Spleen (tissue), 11 donors: ENCODE data around the gene PLA1A. TPM values are rescaled to one million over a fixed set of nuclear protein-coding genes. Genes with fewer than 3 reads are reported as not detected.

Source experiments
- DNase-seq: peaks from one replicate; pipeline ENCODE4 v3.0.0-alpha.2; 2020
- H3K27ac ChIP-seq, 8 donors: fragments of 200-600 bp; sonication (generic) in 7 of 8; 1 replicate in 4 of 8; 2 replicates in 4 of 8; pipeline versions ENCODE4 v1.5.0 to v1.8.0; 2016 to 2021; ENCODE audit warnings: inconsistent platforms in 4 of 8, mild to moderate bottlenecking in 4 of 8, moderate library complexity in 1 of 8
- H3K27me3 ChIP-seq, 7 donors: fragments of 200-600 bp; sonication (generic) in 6 of 7; replicated peaks in 1 of 7; 1 replicate in 4 of 7; 2 replicates in 3 of 7; pipeline versions ENCODE4 v1.5.0 to v1.8.0; 2016 to 2021; ENCODE audit warnings: inconsistent platforms in 3 of 7, mild to moderate bottlenecking in 1 of 7
- H3K36me3 ChIP-seq, 6 donors: fragments of 200-600 bp; sonication (generic) in 5 of 6; 1 replicate in 4 of 6; 2 replicates in 2 of 6; pipeline versions ENCODE4 v1.5.0 to v1.8.0; 2016 to 2021; ENCODE audit warnings: inconsistent platforms in 2 of 6
- H3K4me1 ChIP-seq, 6 donors: fragments of 200-600 bp; sonication (generic) in 5 of 6; 1 replicate in 3 of 6; 2 replicates in 3 of 6; pipeline versions ENCODE4 v1.5.0 to v1.8.0; 2016 to 2021; ENCODE audit warnings: inconsistent platforms in 3 of 6
- H3K4me3 ChIP-seq, 8 donors: fragments of 200-600 bp; sonication (generic) in 7 of 8; 1 replicate in 4 of 8; 2 replicates in 4 of 8; pipeline versions ENCODE4 v1.5.0 to v1.8.0; 2016 to 2021; ENCODE audit warnings: inconsistent platforms in 4 of 8, mild to moderate bottlenecking in 4 of 8, moderate library complexity in 2 of 8
- H3K9me3 ChIP-seq, 8 donors: fragments of 200-600 bp; sonication (generic) in 7 of 8; 1 replicate in 4 of 8; 2 replicates in 4 of 8; pipeline versions ENCODE4 v1.5.0 to v1.8.0; 2016 to 2021; ENCODE audit warnings: inconsistent platforms in 4 of 8
- POLR2A ChIP-seq, 3 donors: fragments of 450-650 bp; IDR thresholded peaks; one replicate each; pipeline ENCODE4 v1.5.1; 2017; ENCODE audit warnings: antibody characterized with exemption in 3 of 3, mild to moderate bottlenecking in 1 of 3
- POLR2AphosphoS5 ChIP-seq, 3 donors: sonication (generic); formaldehyde crosslinking; IDR thresholded peaks; one replicate each; pipeline ENCODE4 v1.5.1; 2017; ENCODE audit warnings: antibody characterized with exemption in 3 of 3
- WGBS, 5 donors: extraction: QIAGEN DNeasy Blood & Tissue Kit in 3 of 5; methylation state at CpG; one replicate each; pipeline versions ENCODE4 v1.1.5 to v1.1.7; 2013 to 2018; 5-methylcytosine and 5-hydroxymethylcytosine counted together
- intact Hi-C: fragments of 100-400 bp; cut with DNase I; formaldehyde crosslinking; loops from one replicate; pipeline ENCODE4 v1.15.0; 2023; ENCODE audit warnings: low total_unique reads
- polyA plus RNA-seq, 3 donors: library from polyadenylated mRNA; stranded (reverse); fragments of 200-250 nt; gene quantifications; one replicate each; pipeline ENCODE4 v1.2.1, GENCODE V29; 2013
- total RNA-seq, 7 donors: library from RNA; depleted of rRNA in 3 of 7; stranded (reverse); fragments of >200 nt in 3 of 7; fragmentation: NEBNext Ultra II Directional in 4 of 7; extraction: Animal tissue kit (Norgen Biotek cat#: 25700) in 4 of 7; gene quantifications; one replicate each; pipeline versions ENCODE4 v1.1.0 to v1.2.1, GENCODE V29; 2016 to 2021
- TF ChIP-seq, protein P1 (sequence below), 11 experiments: fragments of 200-600 bp in 7 of 11; fragments of 450-650 bp in 4 of 11; sonication (generic) in 4 of 11; IDR thresholded peaks in 8 of 11; conservative IDR thresholded peaks in 3 of 11; 1 replicate in 7 of 11; 2 replicates in 4 of 11; pipeline versions ENCODE4 v1.4.0 to v1.8.0; 2016 to 2021; ENCODE audit warnings: antibody characterized with exemption in 11 of 11, inconsistent platforms in 4 of 11, mild to moderate bottlenecking in 1 of 11
- donor health status: healthy with polysubstance abuse.
- donor health status: DM: no; HTN: no; CAD: no; lungs with moderate emphysema.
- donor health status: DM: no; HTN: no; CAD: no.
- donor health status: Bipolar disorder and iron deficiency.
- donor health status: healthy.
- donor health status: DM: no; HTN: no; CAD: no.
- donor health status: DM: yes; HTN: yes; CAD: no.

Gene PLA1A
- total and polyA plus RNA-seq, 10 donors, result 0.27 to 6.8 (median 0.79) TPM; not detected in 1

DNA sequence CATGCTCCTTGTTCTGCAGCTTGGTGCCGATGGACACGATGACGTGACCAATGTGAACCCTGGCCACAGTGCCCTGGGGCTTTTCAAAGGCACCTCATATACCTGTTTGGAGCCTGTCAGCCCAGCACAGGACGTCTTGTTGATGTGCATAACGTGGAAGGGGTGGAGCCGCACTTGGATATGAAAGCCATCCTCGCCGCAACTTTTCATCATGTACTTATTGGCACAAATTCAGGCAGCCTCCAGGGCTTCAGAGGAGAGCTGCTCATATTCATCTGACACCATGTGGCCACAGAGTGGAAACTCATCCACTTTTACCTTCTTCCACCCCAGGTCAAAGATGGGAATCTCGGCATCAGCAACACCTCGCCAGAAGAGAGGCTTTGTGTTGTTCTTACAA lies 38.0 kb downstream of the PLA1A start:
- no peaks in the 10 kb centered on the region for H3K27me3 ChIP-seq
- intact Hi-C loops, result no loop called here
- H3K4me3 ChIP-seq, result no peak overlapping the region
- TF ChIP-seq POLR2AphosphoS5 (IDR thresholded peaks at IDR 0.05) (no peak), POLR2A (IDR thresholded peaks at IDR 0.05) (no peak)
- TF ChIP-seq, protein P1, sequence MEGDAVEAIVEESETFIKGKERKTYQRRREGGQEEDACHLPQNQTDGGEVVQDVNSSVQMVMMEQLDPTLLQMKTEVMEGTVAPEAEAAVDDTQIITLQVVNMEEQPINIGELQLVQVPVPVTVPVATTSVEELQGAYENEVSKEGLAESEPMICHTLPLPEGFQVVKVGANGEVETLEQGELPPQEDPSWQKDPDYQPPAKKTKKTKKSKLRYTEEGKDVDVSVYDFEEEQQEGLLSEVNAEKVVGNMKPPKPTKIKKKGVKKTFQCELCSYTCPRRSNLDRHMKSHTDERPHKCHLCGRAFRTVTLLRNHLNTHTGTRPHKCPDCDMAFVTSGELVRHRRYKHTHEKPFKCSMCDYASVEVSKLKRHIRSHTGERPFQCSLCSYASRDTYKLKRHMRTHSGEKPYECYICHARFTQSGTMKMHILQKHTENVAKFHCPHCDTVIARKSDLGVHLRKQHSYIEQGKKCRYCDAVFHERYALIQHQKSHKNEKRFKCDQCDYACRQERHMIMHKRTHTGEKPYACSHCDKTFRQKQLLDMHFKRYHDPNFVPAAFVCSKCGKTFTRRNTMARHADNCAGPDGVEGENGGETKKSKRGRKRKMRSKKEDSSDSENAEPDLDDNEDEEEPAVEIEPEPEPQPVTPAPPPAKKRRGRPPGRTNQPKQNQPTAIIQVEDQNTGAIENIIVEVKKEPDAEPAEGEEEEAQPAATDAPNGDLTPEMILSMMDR (IDR thresholded peaks at IDR 0.05 in 8 of 11, conservative IDR thresholded peaks at IDR 0.05 in 3 of 11), result no peak
- H3K4me1 ChIP-seq, result peaks cover 11 to 41% (median 24%) of the 10 kb centered on the region in 6 donors
- 92 to 98% (median 96%) methylated on average over 4 to 10 of the region's 10 CpGs for WGBS, 5 donors
- DNase-seq, result no peak
- H3K27ac ChIP-seq, result peak overlapping the region in 1 of 8 donors; percentile 84
- H3K36me3 ChIP-seq, result no peaks in the 10 kb centered on the region
- no peaks in the 10 kb centered on the region for H3K9me3 ChIP-seq

DNA sequence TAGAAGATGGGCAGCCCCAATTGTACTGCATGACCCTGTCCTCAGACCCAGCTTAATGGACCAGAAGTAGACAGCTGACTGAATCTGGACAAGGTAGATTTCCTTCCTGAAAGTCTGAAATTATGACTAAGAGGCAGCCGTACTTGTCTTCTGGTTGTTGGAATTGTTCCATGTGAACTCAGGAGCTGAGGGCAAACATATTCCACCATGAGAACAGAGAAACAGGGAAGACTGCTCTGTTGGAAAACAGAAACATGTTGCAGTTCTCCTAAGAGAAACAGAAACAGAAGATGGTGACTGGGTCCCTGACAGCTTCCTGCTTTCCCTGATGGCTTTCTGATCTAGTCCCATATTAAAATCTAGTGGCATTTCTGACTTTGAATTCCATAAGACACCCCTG lies 38.6 kb downstream of the PLA1A start:
- Histone ChIP-seq H3K36me3 (peaks cover 0 to under 1% (median 0%) of the 10 kb centered on the region in 6 donors), H3K4me1 (peaks cover 11 to 36% (median 23%) of the 10 kb centered on the region in 6 donors), H3K9me3 (no peaks in the 10 kb centered on the region), H3K4me3 (no peak overlapping the region), H3K27ac (peak overlapping the region in 2 of 8 donors; percentile 84 to 86), H3K27me3 (no peaks in the 10 kb centered on the region)
- DNase-seq, result no peak
- intact Hi-C loops, result no loop called here
- TF ChIP-seq POLR2AphosphoS5 (IDR thresholded peaks at IDR 0.05) (no peak), POLR2A (IDR thresholded peaks at IDR 0.05) (no peak)
- TF ChIP-seq, protein P1 (IDR thresholded peaks at IDR 0.05 in 8 of 11, conservative IDR thresholded peaks at IDR 0.05 in 3 of 11), result no peak
- 21 to 40% (median 36%) methylated on average over 1 of the region's 1 CpG for WGBS, 5 donors

DNA sequence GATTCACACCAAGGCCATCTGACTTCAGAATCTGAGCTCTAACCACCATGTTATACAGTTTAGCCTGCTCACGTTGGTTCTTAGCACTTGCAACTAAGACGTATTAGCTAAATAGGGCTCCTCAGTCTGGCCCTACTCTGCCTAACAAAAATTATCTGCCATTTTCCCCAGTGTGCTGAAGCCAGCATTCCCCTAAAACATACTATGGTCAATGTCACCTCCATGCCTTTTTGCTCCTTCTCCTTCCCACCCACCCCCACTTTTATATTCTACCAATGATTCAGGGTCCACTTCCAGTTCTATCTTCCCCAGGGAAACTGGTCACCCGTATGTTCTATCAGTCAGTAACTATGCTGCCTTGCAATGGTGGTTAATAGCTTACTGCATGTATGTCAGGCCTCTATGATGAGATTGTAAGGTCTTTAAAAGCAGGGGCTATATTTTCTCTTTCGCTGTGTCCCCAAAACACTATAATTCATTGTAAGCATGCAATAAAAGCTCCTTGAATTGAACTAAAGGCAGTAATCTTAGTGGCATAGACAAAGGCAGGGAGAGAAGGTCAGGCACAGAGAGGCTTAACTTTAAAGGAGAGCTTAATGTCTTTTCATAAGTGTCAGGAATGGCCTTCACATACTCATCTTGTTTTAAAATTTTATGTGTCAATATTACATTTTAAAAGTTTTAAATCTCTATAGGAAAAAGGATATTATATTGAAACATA lies 39.4 kb downstream of the PLA1A start:
- no peak for DNase-seq
- no peaks in the 10 kb centered on the region for H3K27me3 ChIP-seq
- peaks cover 11 to 33% (median 23%) of the 10 kb centered on the region in 6 donors for H3K4me1 ChIP-seq
- WGBS, 5 donors, result 88 to 95% (median 90%) methylated on average over 4 of the region's 4 CpGs
- H3K4me3 ChIP-seq, result no peak overlapping the region
- intact Hi-C loops, result no loop called here
- TF ChIP-seq, protein P1 (IDR thresholded peaks at IDR 0.05 in 8 of 11, conservative IDR thresholded peaks at IDR 0.05 in 3 of 11), result no peak
- TF ChIP-seq POLR2AphosphoS5 (IDR thresholded peaks at IDR 0.05) (no peak), POLR2A (IDR thresholded peaks at IDR 0.05) (no peak)
- H3K27ac ChIP-seq, result peak overlapping the region; percentile 54 to 86 (median 76)
- H3K36me3 ChIP-seq, result peaks cover 0 to 9% (median 2%) of the 10 kb centered on the region in 6 donors
- no peaks in the 10 kb centered on the region for H3K9me3 ChIP-seq

DNA sequence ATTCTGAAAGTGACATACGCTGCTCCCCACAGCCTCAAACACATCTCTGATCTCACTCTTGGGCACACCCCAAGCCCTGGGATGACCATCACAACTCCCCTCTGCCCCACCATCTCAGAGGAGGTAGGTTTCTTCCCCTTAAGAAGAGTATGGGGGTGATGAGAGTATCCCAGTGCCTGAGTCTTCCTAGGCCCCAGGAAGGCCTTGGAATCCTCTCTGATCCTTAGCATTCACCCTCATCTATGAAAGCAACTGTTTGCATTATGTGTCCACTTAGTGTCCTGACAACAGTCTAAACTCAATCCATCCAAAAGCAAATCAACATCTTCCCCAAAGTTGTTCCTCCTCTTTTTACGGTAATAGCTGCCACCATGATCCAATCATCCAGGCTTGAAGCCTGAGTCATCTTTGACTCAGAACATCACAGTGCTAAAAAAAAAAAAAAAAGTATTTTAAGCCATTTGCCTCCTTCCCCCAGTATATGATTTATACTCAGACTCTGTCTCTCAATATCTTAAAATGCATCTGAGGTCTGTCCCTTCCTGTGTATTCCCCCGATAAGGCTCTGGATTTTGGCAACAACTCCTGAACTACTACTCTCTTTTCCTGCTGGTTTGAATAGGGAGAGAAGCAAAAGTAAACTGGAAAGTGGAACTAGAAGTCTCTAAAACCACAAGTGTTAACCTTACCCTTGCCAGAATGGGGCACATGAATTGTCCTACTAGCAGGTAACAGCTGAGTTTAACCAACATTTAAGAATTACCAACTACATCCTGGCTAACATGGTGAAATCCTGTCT lies 40.2 kb downstream of the PLA1A start:
- 36 to 43% (median 38%) methylated on average over 3 of the region's 3 CpGs for WGBS, 5 donors
- no peaks in the 10 kb centered on the region for H3K9me3 ChIP-seq
- DNase-seq, result no peak
- H3K27me3 ChIP-seq, result no peaks in the 10 kb centered on the region
- H3K36me3 ChIP-seq, result peaks cover 0 to 12% (median 5%) of the 10 kb centered on the region in 6 donors
- peak overlapping the region in 1 of 8 donors; percentile 37 for H3K4me3 ChIP-seq
- peaks cover 11 to 33% (median 23%) of the 10 kb centered on the region in 6 donors for H3K4me1 ChIP-seq
- TF ChIP-seq POLR2A (IDR thresholded peaks at IDR 0.05), result no peak
- no peak for TF ChIP-seq POLR2AphosphoS5 (IDR thresholded peaks at IDR 0.05)
- TF ChIP-seq, protein P1 (IDR thresholded peaks at IDR 0.05 in 8 of 11, conservative IDR thresholded peaks at IDR 0.05 in 3 of 11), result no peak
- peak overlapping the region; percentile 54 to 86 (median 76) for H3K27ac ChIP-seq
- intact Hi-C loops, result no loop called here
